Mesenchymal stem cell (in vitro differentiated cells and primary cell): ENCODE data around the gene NFKBIB.

Source experiments
- DNase-seq: peaks from one replicate; pipeline ENCODE4 v3.0.0-alpha.2; 2013
- H2AFZ ChIP-seq: one replicate; pipeline ENCODE4 v1.6.1; 2013; ENCODE audit warnings: low read depth, mild to moderate bottlenecking, control low read depth, inconsistent platforms, low read length, moderate library complexity
- H2AK5ac ChIP-seq: 2 replicates; pipeline ENCODE4 v1.6.1; 2013; ENCODE audit warnings: low read length, moderate library complexity, mild to moderate bottlenecking, inconsistent platforms; ENCODE audit not compliant: severe bottlenecking
- H2BK120ac ChIP-seq: one replicate; pipeline ENCODE4 v1.6.1; 2013; ENCODE audit warnings: low read depth, mild to moderate bottlenecking, inconsistent platforms, low read length, moderate library complexity
- H2BK12ac ChIP-seq, 2 experiments: one replicate each; pipeline ENCODE4 v1.6.1; 2013; ENCODE audit warnings: inconsistent platforms in 2 of 2, low read length in 2 of 2, mild to moderate bottlenecking in 2 of 2, moderate library complexity in 2 of 2, control low read depth in 1 of 2
- H2BK15ac ChIP-seq: one replicate; pipeline ENCODE4 v1.6.1; 2013; ENCODE audit warnings: mild to moderate bottlenecking, low read depth, inconsistent platforms; ENCODE audit not compliant: poor library complexity, severe bottlenecking
- H2BK5ac ChIP-seq: 2 replicates; pipeline ENCODE4 v1.6.1; 2013; ENCODE audit warnings: low read depth, mild to moderate bottlenecking, low read length, control low read depth, inconsistent platforms; ENCODE audit not compliant: poor library complexity, severe bottlenecking
- H3K14ac ChIP-seq, 2 experiments: one replicate each; pipeline ENCODE4 v1.6.1; 2013; ENCODE audit warnings: inconsistent platforms in 2 of 2, low read length in 2 of 2, control low read depth in 1 of 2, mild to moderate bottlenecking in 1 of 2, moderate library complexity in 1 of 2
- H3K18ac ChIP-seq, 2 experiments: one replicate each; pipeline ENCODE4 v1.6.1; 2013; ENCODE audit warnings: inconsistent platforms in 2 of 2, low read length in 2 of 2, control low read depth in 1 of 2, low read depth in 1 of 2, mild to moderate bottlenecking in 1 of 2
- H3K23ac ChIP-seq, 2 experiments: one replicate each; pipeline ENCODE4 v1.6.1; 2013; ENCODE audit warnings: inconsistent platforms in 2 of 2, low read length in 2 of 2, mild to moderate bottlenecking in 2 of 2, moderate library complexity in 2 of 2, control low read depth in 1 of 2
- H3K27ac ChIP-seq: 2 replicates; pipeline ENCODE4 v1.5.1; 2013; ENCODE audit warnings: mild to moderate bottlenecking, moderate library complexity, low read length, control low read depth, inconsistent platforms; ENCODE audit not compliant: poor library complexity, severe bottlenecking
- H3K27me3 ChIP-seq, 2 experiments: 2 replicates each; pipeline versions ENCODE4 v1.6.1 to v1.7.0; 2013; ENCODE audit warnings: low read length in 2 of 2, mild to moderate bottlenecking in 2 of 2, moderate library complexity in 2 of 2, control low read depth in 1 of 2, inconsistent platforms in 1 of 2; ENCODE audit not compliant: control insufficient read depth in 1 of 2, insufficient read depth in 1 of 2
- H3K36me3 ChIP-seq, 2 experiments: 2 replicates each; pipeline versions ENCODE4 v1.6.1 to v1.7.0; 2013; ENCODE audit warnings: low read length in 2 of 2, control low read depth in 1 of 2, inconsistent platforms in 1 of 2, low read depth in 1 of 2, mild to moderate bottlenecking in 1 of 2; ENCODE audit not compliant: insufficient read depth in 2 of 2, control insufficient read depth in 1 of 2
- H3K4ac ChIP-seq, 2 experiments: one replicate each; pipeline ENCODE4 v1.6.1; 2013; ENCODE audit warnings: inconsistent platforms in 2 of 2, low read length in 2 of 2, mild to moderate bottlenecking in 2 of 2, moderate library complexity in 2 of 2, control low read depth in 1 of 2, low read depth in 1 of 2
- H3K4me1 ChIP-seq: 2 replicates; pipeline ENCODE4 v1.6.1; 2013; ENCODE audit warnings: low read depth, low read length, control low read depth; ENCODE audit not compliant: control insufficient read depth, insufficient read depth
- H3K4me2 ChIP-seq: 2 replicates; pipeline ENCODE4 v1.6.1; 2013; ENCODE audit warnings: low read length, mild to moderate bottlenecking, inconsistent platforms; ENCODE audit not compliant: poor library complexity, severe bottlenecking
- H3K4me3 ChIP-seq, 2 experiments: 2 replicates each; pipeline versions ENCODE4 v1.5.1 to v1.7.0; 2013; ENCODE audit warnings: low read length in 2 of 2, mild to moderate bottlenecking in 2 of 2, control low read depth in 1 of 2, low read depth in 1 of 2; ENCODE audit not compliant: insufficient read depth in 1 of 2
- H3K79me1 ChIP-seq: replicated peaks from 2 replicates; pipeline ENCODE4 v1.6.1; 2013; ENCODE audit warnings: mild to moderate bottlenecking, control low read depth, low read length, inconsistent platforms; ENCODE audit not compliant: poor library complexity, severe bottlenecking
- H3K9ac ChIP-seq: 2 replicates; pipeline ENCODE4 v1.7.0; 2013; ENCODE audit warnings: mild to moderate bottlenecking, low read length, moderate library complexity
- H3K9me3 ChIP-seq: 2 replicates; pipeline ENCODE4 v1.7.0; 2013; ENCODE audit warnings: mild to moderate bottlenecking, low read length; ENCODE audit not compliant: control insufficient read depth
- H4K8ac ChIP-seq: one replicate; pipeline ENCODE4 v1.6.1; 2013; ENCODE audit warnings: inconsistent platforms, mild to moderate bottlenecking, low read length, moderate library complexity
- H4K91ac ChIP-seq: one replicate; pipeline ENCODE4 v1.6.1; 2013; ENCODE audit warnings: mild to moderate bottlenecking, low read length, inconsistent platforms
- WGBS: methylation state at CpG from one replicate; pipeline ENCODE4 v1.1.7; 2013; ENCODE audit warnings: mixed read lengths; 5-methylcytosine and 5-hydroxymethylcytosine counted together

The NFKBIB gene

DNA sequence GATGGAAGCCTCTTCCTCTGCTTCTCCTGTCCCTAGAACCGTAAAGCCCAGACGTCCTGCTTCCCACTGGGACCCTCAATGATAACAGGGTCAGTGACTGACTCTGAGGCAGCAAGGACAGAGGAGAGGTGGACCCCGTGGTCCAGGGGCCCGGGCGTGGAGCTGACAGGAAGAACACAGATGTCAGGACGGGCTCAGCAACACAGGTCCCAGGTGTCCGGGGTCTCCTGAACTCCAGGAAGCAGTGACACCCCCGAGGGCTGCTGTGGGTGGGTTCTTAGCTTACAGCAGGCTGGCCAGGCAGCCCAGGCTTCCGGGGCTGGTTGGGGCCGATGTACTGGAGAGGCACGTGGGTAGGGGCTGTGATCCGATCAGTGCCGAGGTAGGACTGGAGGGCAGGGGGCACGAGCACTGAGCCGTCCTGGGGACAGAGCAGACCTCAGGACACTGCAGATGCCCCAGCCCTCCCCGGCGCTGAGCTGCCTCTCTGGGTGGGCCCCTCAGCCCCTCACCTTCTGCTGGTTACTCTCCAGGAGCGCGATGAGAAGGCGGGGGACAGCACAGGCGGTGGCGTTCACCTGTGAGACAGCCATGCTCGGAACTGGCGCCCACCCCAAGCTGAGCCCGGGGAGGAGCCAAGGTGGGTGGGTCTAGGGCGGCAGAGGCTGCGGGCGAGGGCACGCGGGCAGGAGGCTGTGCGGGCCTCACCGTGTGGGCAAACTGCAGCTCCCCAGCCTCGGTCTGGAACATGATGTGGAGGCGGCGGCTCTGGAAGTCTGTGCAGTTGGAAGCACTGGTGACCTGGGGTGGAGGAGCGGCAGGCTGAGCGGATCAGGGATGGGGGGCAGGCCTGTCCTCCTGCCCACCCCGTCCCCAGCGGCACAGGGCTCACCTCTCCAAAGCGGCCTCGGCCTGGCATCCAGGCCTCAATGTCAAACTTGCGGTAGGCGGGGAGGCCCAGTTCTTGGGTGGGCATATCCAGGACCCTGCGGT lies 15.9 kb downstream of the NFKBIB start:
- Histone ChIP-seq H3K4me2 (no peak overlapping the region), H3K4ac (no peak overlapping the region), H2BK120ac (no peak overlapping the region), H4K91ac (peak overlapping the region; percentile 28), H2BK15ac (no peak overlapping the region), H3K36me3 (peaks cover 0 to 21% of the 10 kb centered on the region in 2 experiments), H3K23ac (no peak overlapping the region), H3K9me3 (no peaks in the 10 kb centered on the region), H2BK12ac (no peak overlapping the region), H3K18ac (no peak overlapping the region), H2AK5ac (no peak overlapping the region), H3K14ac (no peak overlapping the region), H3K9ac (no peak overlapping the region), H3K4me1 (peaks cover 4% of the 10 kb centered on the region), H3K27ac (no peak overlapping the region), H3K4me3 (no peak overlapping the region), H2BK5ac (no peak overlapping the region), H2AFZ (no peak overlapping the region), H3K79me1 (no peaks in the 10 kb centered on the region), H4K8ac (no peak overlapping the region), H3K27me3 (peaks cover 6 to 8% of the 10 kb centered on the region in 2 experiments)
- WGBS, result 96% methylated on average over 44 of the region's 44 CpGs
- DNase-seq, result no peak

DNA sequence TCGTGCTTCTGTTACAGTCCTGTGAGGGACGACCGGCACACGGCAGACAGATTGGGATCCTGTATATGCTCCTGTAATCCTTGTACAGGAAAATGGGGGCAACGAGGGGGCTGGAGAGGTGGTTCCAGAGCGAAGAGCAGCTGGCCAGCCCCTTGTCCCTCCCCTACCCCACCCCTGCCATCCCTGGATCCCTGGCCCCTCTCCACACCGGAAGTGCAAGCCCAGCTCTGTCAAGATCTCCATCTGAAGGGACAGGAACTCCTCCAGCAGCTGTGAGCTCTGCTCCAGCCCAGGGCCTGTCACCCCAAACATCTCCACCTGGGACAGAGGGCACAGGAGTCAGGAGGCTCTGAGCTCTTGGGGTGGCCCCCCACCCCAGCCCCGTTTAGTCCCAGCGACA lies 17.7 kb downstream of the NFKBIB start:
- Histone ChIP-seq H3K4ac (no peak overlapping the region), H3K79me1 (no peaks in the 10 kb centered on the region), H3K9ac (no peak overlapping the region), H3K23ac (no peak overlapping the region), H3K27ac (no peak overlapping the region), H4K91ac (no peak overlapping the region), H4K8ac (no peak overlapping the region), H3K27me3 (no peaks in the 10 kb centered on the region), H2BK120ac (no peak overlapping the region), H2BK5ac (no peak overlapping the region), H2AFZ (no peak overlapping the region), H3K4me1 (no peaks in the 10 kb centered on the region), H2AK5ac (no peak overlapping the region), H2BK15ac (no peak overlapping the region), H3K4me3 (no peak overlapping the region), H3K18ac (no peak overlapping the region), H2BK12ac (no peak overlapping the region), H3K9me3 (no peaks in the 10 kb centered on the region), H3K14ac (no peak overlapping the region), H3K4me2 (no peak overlapping the region), H3K36me3 (peaks cover 13 to 38% of the 10 kb centered on the region in 2 experiments)
- 80% methylated on average over 7 of the region's 9 CpGs for WGBS
- DNase-seq, result no peak

DNA sequence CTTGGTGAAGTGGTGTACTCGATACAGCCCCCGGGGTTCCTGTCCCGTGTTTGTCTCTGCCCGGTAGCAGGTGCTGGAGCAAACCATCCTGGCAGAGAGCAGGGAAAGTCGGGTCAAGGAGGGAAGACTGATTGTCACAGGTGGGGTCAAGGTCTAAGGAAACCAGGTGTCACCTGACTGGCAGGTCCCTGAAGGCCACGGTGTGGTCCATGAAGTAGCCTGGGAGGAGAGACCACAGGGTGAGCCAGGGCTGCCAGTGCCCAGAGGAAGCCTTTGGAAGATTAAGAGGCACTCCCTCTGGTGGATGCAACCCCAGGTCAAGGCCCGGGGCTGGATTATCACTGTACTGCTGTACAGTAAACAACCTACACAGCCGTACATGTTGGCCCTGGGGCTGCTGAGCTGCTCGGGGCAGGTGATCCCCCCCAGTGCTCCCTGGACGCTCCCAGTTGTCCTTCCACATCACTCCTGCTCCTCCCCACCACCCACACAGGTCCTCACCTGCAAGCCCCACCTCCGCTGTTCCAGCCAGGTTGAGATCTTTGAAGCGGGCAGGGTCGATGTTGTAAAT lies 18.2 kb downstream of the NFKBIB start:
- Histone ChIP-seq H2AK5ac (no peak overlapping the region), H2AFZ (no peak overlapping the region), H3K4me1 (no peaks in the 10 kb centered on the region), H2BK15ac (no peak overlapping the region), H3K4ac (no peak overlapping the region), H3K23ac (no peak overlapping the region), H3K14ac (no peak overlapping the region), H3K9ac (no peak overlapping the region), H3K27me3 (no peaks in the 10 kb centered on the region), H3K27ac (no peak overlapping the region), H4K91ac (no peak overlapping the region), H2BK120ac (no peak overlapping the region), H3K9me3 (no peaks in the 10 kb centered on the region), H3K4me2 (no peak overlapping the region), H3K79me1 (no peaks in the 10 kb centered on the region), H2BK5ac (no peak overlapping the region), H4K8ac (no peak overlapping the region), H2BK12ac (no peak overlapping the region), H3K4me3 (no peak overlapping the region), H3K36me3 (peaks cover 13 to 39% of the 10 kb centered on the region in 2 experiments), H3K18ac (no peak overlapping the region)
- 92% methylated on average over 10 of the region's 13 CpGs for WGBS
- peak; percentile 18 for DNase-seq

DNA sequence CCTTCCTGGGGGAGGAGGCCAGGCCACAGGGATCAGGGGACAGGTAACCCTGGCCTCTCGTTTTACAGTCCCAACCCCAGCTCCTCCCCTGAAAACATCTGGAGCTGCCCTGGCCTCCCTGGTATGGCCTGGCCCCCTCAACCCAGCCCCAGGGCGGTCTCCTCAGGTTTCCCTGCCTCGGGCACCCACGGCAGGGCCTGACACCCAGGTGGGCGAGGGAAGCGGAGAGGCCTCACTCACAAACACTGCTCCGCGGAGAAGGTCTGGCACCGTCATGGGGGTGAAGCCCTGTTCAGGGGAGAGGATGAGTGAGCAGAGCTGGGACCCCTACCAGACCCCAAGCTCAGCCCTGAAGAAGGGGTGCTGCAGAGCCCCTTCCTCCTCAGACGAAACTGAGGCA lies 18.8 kb downstream of the NFKBIB start:
- Histone ChIP-seq H3K36me3 (peaks cover 13 to 39% of the 10 kb centered on the region in 2 experiments), H2BK120ac (no peak overlapping the region), H3K23ac (no peak overlapping the region), H3K27ac (no peak overlapping the region), H2BK5ac (no peak overlapping the region), H2AK5ac (no peak overlapping the region), H3K9ac (no peak overlapping the region), H2AFZ (no peak overlapping the region), H3K79me1 (no peaks in the 10 kb centered on the region), H3K4me2 (no peak overlapping the region), H3K4me1 (no peaks in the 10 kb centered on the region), H3K4ac (no peak overlapping the region), H2BK12ac (no peak overlapping the region), H3K18ac (no peak overlapping the region), H3K9me3 (no peaks in the 10 kb centered on the region), H2BK15ac (no peak overlapping the region), H4K91ac (no peak overlapping the region), H3K4me3 (no peak overlapping the region), H3K27me3 (no peaks in the 10 kb centered on the region), H3K14ac (no peak overlapping the region), H4K8ac (no peak overlapping the region)
- no peak for DNase-seq
- 95% methylated on average over 10 of the region's 10 CpGs for WGBS
